K562 (cell line): ENCODE measurements around the gene SLC1A2. TPM values are rescaled to one million over a fixed set of nuclear protein-coding genes. Genes with fewer than 3 reads are reported as not detected.

Experiments used
- AFF1 ChIP-seq, 2 experiments: fragments of 450-650 bp; IDR thresholded peaks; 2 replicates each; pipeline ENCODE4 v1.6.1; 2018; ENCODE audit warnings: mild to moderate bottlenecking in 2 of 2, low read depth in 1 of 2; ENCODE audit not compliant: partially characterized antibody in 2 of 2
- E2F6 ChIP-seq, 2 experiments: IDR thresholded peaks; 2 replicates each; pipeline ENCODE4 v1.6.1; 2011; ENCODE audit warnings: borderline replicate concordance in 1 of 2, control low read depth in 1 of 2, low read depth in 1 of 2, low read length in 1 of 2, mild to moderate bottlenecking in 1 of 2, mixed read lengths in 1 of 2, moderate library complexity in 1 of 2; ENCODE audit not compliant: insufficient read depth in 1 of 2, insufficient read length in 1 of 2, poor library complexity in 1 of 2, severe bottlenecking in 1 of 2; ENCODE audit errors: extremely low read depth in 1 of 2
- ZNF311 ChIP-seq: fragments of 250-450 bp; sonication (Bioruptor Pico); IDR thresholded peaks from 2 replicates; pipeline ENCODE4 v1.4.0; 2020; ENCODE audit warnings: mild to moderate bottlenecking, moderate library complexity
- polyA plus RNA-seq, 8 experiments: library from polyadenylated mRNA; depleted of rRNA in 4 of 8; stranded (reverse) in 5 of 8; unstranded in 3 of 8; fragments of >200 nt; fragmentation: Nextera tagmentation in 2 of 8; fragmentation: Illumina TruSeq in 1 of 8; extraction: Ambion mirVana in 2 of 8; extraction: Trizol in 1 of 8; gene quantifications; 2 replicates each; pipeline versions ENCODE4 v1.2.1 to v1.2.3, GENCODE V29; 2011 to 2014; ENCODE audit warnings: inconsistent platforms in 1 of 8, missing spikeins in 1 of 8
- total RNA-seq, 7 experiments: library from RNA; depleted of rRNA in 6 of 7; stranded (reverse); fragments of >200 nt in 6 of 7; fragmentation: Illumina TruSeq in 2 of 7; extraction: Trizol in 2 of 7; gene quantifications; 2 replicates each; pipeline versions ENCODE4 v1.2.1 to v1.2.3, GENCODE V29; 2011 to 2021; ENCODE audit warnings: low replicate concordance in 1 of 7

SLC1A2 gene
- total and polyA plus RNA-seq, 9 of the 15 experiments (the other 6 are each of a cell fraction or from before 2014, with no cell fraction given) = 0.03 to 0.07 (median 0.04) TPM; not detected in 5

- TF ChIP-seq E2F6 (IDR thresholded peaks at IDR 0.05; ENCODE audit: borderline replicate concordance in 1 of 2, extremely low read depth in 1 of 2, insufficient read depth in 1 of 2, insufficient read length in 1 of 2, low read depth in 1 of 2, low read length in 1 of 2, poor library complexity in 1 of 2, severe bottlenecking in 1 of 2) = no peak
- no peak for TF ChIP-seq ZNF311 (CRISPR knock-in tag)
- TF ChIP-seq AFF1 (IDR thresholded peaks at IDR 0.05; ENCODE audit: low read depth in 1 of 2, partially characterized antibody in 2 of 2) = no peak
- TF ChIP-seq, all 486 proteins: peak for 0
Observed at GRCh38 chr11:35348898-35349687, 70.3 kb downstream of the SLC1A2 start (continued).
